Kasumi-1 (cell line): ENCODE data around the gene NELFCD.

ENCODE experiments used
- DNase-seq, 2 experiments: peaks; one replicate each; lab custom pipeline; 2025; lab: John Stamatoyannopoulos, UW

Gene NELFCD

DNA sequence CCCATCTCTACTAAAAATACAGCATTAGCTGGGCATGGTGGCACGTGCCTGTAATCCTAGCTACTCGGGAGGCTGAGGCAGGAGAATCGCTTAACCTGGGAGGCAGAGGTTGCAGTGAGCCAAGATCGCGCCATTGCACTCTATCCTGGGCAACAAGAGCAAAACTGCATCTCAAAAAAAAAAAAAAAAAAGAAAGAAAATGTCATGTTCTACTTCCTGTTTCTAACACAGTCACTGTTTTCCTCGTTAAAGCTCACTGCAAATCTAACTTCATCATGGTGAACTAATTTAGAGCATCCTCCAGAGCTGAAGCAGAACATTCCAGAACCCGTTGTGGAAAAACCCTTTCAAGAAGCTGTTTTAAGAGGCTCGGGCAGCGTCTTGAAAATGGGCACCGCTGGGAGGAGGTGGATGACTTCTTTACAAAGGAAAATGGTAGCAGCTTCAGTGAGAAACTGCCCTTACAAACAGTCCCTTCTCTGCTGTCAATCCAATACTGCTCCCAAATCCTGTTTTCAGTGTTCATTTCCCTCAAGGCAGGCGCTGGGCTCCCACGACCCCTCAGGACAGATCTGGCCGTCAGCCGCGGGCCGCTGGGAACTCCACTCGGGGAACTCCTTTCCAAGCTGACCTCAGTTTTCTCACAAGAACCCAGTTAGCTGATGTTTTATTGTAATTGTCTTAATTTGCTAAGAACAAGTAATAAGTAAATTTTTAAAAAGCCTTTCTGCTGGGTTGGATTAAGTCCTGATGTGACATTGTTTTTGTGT, 13.5 kb downstream of the NELFCD start:
- DNase-seq, result no peak

DNA sequence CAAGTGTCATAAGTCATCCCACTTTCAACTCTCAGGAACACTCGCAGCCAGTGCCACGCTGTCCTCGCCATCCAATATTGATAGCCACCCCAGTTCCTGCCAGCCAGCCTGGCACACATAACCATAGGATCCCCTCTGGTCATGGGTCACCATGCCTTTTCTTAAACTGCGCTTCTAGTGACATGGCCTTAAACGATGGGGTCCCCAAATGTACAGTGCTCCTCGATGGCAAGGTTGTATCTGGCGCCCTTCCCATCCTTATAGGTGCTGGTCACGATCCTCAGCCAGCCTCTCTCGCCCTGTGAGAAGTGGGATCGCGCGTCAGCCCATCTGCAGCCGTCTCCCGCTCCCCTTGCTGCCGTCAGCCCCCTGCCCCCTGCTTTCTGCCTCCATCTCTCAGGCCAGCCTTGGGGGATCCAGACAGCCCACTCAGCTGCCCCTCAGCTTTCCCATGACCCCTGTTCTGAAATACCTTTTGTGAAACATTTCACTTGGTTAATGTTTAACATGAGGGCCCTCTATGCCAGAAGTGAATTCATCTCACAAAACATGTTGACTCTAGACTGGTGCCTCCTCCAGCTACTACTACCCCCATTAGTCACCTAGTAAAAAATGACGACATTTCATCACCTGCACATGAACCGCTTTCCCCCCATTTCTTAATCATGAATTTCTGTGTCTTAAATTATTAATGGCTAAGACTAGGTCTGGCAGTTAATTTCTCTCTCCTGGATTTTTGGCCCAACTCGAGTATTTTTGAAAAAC, 14.6 kb downstream of the NELFCD start:
- no peak for DNase-seq

DNA sequence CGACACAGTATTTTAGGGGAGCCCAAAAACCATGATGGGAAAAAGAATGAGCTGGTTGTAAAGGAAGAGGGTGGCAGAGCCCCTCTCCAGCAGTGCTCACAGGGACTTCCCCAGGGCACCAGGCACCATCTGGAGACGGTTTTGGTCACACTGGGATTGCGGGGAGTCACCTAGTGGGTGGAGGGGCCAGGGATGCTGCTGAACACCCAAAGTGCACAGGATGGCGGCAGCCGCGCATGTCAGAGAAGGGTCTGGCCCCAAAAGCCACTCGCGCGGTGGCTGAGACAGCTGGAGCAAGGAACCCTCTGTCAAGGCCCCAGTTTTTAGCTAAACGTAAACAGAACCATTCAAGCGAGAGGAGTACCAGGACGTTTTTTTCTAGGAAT, 15.2 kb downstream of the NELFCD start:
- no peak for DNase-seq

DNA sequence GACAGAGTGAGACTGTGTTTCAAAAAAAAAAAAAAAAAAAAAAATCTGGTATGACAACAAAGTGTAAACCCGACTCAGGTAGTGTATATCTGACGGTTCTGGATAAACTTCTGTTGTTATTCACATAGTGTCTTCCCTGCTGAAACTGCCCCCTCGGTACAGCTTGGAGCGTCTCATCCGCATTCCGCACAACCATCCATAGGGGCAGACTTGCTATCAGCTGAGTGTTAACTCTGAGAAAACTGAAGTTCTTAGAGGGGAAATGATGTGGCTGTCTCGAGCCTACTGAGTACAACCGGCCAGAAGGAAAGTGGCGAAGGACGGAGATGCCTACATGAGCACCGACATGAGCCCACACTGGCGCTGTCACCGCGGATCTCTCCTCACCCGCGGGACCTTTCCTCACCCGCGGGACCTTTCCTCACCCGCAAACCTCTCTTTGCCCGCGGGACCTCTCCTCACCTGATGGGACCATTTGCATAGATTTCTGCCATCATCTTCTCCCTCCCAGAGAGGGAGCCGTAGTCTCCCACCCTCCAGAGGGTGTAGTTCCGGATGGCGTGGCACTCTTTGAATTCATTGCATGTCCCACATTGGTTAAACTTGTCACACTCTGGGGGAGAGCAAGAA, 16.2 kb downstream of the NELFCD start:
- no peak for DNase-seq

DNA sequence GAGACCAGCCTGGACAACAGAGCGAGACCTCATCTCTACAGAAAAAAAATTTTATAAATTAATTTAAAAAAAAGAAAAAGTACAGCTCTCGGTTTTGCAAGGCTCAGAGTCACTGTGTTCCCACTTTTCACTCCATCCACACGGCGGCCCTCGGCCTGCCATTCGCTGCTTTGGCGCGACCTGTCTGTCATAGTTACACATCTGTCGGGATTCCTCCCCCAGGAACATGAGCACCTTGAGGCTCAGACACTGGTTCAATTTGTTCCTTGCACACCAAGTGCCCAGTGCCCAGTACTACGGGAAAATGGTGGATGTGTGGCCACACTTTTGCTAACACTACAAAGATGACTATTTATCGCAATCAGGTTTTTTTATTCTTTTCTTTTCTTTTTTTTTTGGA, 17.6 kb downstream of the NELFCD start:
- DNase-seq, result no peak

DNA sequence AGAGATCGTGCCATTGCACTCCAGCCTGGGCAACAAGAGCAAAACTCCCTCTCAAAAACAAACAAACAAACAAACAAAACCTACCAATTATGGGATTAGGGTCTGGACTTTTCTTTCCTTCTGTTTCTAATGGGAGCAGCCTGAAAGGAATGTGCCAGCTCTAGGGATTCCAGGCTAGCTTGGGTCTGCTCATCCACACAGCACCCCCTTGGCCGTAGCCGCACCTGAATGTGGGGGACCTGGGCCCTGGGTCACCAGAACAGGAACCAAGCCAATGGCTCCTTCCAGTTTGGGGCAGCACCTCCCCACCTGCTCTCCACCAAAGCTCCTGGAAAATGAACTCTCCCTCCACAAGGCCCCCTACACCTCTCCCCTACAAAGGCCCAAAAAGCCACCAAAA, 19.3 kb downstream of the NELFCD start:
- no peak for DNase-seq

DNA sequence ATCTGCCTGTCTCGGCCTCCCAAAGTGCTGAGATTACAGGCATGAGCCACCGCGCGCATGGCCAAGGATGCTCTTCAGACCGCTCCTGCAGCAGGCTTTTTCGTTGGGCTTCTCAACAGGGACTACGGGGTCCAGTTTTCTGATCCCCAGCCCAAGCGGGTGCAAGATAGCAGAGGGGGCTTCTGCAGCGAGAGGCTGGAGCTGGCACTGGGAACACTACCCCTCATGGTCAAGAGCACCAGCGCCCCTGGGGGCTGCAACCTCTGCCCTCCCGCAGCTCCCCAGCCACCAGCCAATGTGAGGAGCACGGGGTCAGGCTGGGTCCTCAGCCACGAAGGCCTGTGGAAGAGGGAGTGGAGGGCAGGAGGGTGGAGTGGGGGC, 20.0 kb downstream of the NELFCD start:
- DNase-seq, result no peak

DNA sequence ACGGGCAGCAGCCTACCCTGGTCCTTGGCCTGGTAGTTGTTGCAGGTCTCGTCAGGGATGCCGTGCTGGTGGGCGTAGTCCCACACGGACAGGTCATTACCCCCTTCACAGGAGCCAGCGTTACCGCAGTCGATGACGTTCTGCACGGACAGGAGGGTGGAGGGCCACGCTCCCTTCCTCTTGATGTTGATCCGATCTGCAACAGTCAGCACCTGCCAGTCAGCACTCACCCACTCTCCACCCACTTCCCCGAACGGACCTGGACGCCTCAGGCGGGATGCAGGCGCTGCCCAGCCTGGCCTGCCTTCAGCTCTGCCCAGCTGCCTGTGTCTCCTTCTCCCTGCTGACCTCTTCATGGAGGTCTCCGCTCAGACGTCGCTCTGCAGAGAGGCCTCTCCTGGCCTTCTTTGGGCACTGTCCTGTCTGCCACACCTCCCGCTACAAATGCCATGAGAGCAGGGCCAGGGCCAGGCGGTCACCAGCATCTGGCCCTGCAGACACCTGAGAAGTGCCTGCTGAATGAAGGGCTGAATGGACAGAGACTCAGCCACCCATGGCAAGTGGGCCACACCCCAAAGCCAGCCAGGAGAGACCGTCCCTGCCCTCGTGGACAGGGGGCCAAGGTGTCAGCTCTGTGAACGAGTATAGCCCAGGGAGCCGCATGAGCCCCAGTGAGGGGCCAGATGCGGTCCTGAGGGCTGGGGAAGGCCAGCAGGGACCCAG, 20.6 kb downstream of the NELFCD start:
- no peak for DNase-seq

DNA sequence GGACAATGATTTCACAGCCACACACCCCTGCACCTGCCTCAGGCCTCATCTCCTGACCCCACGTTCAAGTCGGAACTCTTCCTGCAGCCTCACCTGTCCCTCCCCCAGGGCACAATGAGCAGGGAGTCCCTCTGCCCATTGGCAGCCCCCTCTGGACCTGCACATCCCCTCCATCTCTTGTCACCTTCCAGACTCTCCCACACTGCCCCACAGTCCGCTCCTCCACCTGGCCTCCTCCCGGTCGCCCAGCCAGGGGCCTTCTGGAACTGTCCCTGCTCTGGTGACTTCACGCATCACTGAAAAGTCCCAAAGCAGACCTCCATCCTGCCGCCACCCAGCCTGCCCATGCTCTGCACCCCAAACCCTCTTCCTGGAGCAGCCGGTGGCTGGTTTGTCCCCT, 21.3 kb downstream of the NELFCD start:
- DNase-seq, result no peak

DNA sequence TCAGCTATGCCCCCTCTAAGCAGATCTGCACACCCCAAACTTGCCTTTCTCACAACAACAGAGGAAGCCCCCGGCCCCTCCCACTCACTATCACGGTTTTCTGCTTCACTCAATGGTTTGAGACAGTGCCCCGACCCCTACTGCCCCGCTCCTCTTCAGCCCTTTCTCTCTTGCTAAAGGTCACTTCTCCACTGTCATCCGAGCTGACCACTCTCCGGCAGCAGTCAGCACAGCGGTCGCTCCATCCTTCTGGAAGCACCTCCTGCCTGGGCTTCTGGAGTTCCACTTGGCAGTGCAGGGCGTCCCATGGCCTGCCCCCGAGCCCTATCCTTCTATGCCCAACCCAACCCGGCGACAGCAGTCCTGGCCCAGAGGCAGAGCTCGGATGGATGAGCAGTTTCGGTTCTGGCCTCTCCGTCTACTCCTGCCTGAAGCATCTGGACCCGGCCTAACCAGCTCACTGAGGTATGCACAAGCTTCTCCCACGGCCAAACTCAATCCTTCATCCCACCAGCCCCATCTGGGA, 21.9 kb downstream of the NELFCD start:
- DNase-seq, result no peak

DNA sequence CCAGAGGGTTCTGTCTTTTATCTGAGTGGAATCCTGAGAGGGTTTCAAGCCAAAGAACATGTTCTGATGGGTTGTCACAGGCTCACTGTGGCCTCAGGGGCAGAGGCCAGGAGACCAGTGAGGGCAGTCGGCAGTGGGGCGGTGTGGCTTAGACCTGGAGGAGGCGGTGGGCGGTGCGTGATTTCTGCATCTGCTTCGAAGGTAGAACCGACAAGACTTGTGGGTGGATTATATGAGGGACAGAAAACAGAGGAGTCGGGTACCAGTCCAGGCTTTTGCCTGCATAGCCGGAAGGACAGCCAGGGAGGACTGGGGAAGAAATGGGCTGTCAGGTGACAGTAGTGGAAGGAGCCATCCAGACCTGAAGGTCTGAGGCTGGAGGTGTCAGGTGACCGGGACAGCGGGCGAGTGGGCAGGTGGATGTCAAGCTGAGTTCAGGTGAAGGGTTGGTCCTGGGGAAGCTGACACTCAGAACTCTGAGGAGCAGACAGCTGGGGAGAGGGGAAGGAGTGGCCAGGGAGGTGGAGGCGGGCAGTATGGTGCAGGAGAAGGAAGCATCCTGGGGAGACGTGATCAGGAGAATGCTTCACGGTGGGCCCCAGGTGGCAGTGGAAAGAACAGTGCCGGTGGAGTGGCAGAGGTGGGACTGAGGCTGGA, 22.9 kb downstream of the NELFCD start:
- no peak for DNase-seq

DNA sequence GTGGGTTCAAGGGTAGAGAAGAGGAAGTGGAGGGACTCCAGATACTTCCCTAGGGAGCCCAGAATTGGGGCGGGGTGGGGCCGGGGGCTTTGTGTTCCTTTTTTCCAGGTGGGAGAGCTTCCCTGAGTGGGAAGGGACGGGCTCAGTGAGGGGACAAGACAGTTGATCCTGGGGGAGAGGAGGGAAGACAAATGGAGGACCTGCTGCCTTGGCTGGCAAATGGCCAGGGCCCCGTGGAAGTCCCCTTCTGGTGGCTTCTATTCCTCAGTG, 23.4 kb downstream of the NELFCD start:
- no peak for DNase-seq

DNA sequence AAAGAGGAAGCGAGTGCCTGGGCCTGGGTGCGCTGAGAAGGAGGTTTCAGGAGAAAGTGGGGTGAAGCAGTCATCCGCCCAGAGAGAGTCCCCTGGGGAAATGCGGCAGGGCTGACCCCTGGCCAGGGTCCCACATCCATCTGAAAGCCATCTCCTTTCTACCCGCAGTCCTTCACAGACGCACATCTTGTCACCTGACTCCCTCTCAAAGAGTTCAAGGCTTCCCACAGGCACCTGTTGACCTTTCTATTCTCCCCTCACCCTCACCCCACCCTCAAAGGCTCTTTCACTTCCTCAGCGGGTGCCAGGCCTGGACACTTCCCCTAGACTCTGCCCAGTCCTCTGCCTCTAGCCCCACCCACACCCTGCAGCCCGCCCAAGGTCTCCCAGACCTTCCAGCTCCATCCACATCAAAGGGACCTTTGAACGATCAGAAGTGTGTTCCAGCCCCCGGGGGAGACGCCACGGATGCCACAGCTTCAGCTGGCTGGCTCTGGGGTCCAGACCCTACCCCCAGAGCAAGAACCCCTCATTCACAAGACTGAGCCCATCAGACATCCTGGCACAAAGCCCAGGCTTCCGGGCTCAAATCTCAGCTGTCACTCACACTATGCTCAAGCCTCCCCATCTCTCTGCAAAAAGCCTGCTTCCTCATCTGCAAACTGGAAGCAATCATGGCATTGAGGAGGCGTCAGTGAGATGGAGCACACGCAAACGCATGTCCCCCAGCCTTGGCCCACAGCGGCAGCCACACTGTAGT, 23.9 kb downstream of the NELFCD start:
- peak; percentile 70 to 73 for DNase-seq

DNA sequence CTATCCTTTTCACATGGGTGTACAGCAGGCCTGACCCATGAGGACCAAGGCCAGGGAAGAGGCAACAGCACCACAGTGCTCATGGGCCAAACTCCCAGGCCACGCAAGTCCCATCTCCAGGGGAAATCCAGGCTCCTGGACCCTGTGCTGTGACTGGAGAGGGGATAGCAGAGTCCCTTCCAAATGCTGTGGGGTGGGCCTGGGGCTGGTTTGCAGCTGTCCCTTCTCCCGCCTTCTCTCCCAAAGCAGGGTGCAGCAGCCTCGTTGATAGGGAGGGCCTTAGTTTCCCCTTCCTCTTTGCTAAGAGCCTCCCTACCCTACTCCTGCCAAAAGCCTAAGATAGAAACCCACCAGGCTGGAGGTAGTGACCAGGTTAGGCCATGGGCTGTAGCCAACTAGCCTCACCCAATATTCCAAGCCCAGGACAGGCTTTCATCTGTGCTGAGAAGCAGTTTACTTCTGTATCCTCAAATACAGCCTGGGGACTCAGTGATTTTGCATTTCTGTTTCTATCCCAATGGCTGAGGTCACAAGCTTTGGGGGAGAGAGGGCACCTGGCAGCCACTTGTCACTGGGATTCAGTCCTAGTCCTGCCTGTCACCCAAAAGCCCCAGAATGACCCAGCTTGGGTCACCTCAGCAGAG, 24.6 kb downstream of the NELFCD start:
- no peak for DNase-seq

DNA sequence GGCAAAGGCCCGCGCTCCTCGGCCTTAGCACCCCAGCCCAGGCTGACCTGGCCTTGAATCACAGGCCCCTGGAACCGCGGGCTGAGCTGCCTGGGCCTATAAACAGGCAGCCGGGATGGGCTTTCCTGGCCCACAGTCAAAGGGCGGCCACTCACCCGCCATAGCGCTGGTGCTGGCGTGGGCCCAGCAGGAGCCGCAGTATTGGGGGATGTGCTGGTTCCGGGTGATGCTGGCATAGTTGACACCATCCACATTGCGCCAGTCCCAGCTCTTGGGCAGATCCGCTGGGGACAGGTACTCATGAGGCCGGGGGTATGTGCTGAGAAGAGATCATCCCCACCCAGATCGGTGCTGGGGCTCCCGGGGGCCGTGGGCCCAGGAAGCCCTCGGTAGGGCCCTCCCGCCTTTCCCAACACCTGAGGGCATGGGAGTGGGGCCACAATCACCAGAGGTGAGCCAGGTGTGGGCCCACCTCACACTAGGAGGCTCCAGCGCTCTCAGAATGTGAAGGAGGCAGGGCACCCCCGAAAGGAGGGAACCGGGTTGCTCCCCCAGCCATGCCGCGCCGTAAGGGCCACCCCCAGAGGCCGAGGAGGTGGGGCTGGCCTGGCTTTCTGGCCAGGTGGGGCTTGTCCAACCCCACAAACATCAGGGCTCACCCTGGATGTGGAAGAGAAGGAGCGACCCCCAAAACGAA, 25.3 kb downstream of the NELFCD start:
- no peak for DNase-seq

DNA sequence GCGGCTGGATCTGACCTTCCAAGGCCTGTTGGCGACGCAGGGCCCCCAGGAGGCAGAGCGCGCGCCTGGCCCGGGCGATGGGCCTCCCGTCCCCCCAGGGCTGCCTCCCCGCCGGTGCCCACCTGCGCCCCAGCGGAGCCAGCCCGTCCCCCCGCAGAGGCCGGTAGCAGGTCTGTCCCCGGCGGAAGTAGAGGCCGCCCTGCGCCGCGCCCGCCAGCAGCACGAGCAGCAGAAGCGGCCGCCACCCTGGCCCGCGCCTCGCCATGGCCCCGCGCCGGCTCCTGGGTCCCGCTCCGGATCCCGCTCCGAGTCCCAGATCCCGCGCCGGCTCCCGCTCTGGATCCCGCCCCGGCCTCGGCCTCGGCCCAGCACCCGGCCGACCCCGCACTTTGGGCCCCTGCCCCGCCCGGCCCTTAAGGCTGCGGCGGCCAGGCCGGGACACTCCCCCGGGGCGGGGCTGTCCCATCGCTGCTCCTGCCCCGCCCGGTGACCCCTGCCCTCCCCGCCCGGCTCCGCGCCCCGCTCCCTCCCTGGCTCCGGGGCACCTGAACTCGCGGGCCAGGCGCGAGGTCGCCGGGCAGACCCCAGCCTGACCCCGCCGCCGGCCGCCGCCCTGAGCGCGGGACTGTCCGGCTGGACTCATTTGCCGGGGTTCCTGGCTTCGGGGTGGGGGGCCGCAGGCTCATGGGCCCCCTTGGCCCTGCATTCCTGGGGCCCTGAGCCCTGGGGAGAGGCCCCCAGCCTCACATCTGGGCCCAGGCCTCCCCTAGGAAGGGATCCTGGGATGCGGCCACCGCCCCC, 26.0 kb downstream of the NELFCD start, which contains the start of gene CTSZ:
TSS of gene CTSZ (minus strand) at position 391 of the 801 bp plus-strand sequence. CDS start at position 265, 126 bp downstream.
- peak; percentile 44 to 50 for DNase-seq

DNA sequence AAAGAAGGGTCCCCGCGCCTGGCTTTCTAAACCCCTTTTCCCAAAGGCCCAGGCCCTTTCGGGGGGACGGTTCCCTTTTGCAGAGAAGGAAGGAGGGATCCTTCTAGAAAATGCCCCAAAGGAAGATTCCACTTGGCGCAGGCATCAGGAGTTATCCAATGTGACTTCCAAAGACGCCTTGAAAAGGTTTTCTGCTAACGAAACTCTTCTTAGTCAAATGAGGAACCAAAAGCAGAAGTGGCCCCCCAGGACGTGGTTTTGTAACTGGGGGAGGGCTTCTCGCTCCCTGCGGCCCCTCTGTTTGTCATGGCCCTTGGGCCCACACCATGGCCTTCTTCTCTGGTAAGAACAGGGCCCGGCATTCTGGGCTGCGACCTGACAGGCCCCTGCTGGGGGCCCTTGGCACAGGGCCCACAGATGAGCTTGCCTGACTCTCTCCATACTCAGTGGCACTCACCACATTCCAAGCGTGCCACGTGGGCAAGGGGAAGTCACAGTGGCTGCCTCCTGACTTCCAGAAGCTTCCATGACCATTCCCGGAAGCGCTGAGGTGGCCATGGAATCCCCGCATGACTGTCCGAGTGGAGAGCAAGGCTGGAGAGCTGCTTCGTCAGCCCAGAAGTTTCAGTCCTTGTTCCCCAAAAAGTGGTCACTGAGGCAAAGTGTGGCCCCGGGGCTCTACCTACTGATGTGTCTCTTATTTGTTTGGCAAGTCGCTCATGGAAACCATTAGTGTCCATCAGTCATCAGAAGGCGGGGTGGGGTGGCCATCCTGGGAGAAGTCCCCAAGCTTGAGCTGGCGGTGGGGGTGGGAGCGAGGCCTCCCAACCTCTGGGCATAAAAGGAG, 26.8 kb downstream of the NELFCD start:
- peak; percentile 85 to 89 for DNase-seq

DNA sequence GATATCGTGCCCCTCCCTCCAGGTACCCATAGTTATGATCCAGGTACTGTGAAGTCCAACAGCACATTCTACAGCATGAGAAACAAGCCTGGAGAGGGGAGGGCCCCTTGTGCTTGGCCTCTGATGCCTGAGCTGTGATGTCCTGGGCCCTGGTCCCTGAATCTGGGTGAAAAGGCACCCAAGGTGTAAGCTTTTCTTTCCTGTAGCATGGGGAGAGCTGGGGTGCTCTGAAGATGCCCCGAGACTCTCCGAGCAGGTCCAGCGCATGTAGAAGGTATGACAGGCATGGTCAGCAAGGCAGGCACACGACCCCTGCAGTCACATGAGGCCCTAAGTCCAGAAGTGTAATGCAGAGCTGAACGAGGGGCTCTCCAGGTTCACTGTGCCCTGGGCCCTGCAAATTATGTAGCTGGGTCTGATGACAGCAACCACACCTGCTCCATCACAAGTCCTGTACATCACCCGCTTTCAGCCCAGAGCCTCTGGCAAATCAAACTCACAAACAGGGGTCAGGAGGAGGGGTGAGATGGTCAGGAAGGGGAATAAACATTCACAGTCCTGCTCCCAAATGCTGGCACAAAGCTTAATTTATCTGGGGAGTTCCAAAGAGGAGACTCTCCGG, 27.8 kb downstream of the NELFCD start:
- DNase-seq, result no peak
